DOHH2 (cell line): ENCODE data around the gene PLAAT3.

Source experiments
- H3F3A ChIP-seq: fragments of 200-600 bp; sonication (generic), shearing (Covaris generic); 2 replicates; pipeline ENCODE4 v1.6.0; 2016; ENCODE audit warnings: antibody characterized with exemption, mild to moderate bottlenecking; ENCODE audit not compliant: control insufficient read depth, insufficient read depth
- H3K27ac ChIP-seq: fragments of 200-600 bp; sonication (generic); 2 replicates; pipeline ENCODE4 v1.5.1; 2014; ENCODE audit warnings: low read depth, mild to moderate bottlenecking, low read length, moderate library complexity
- H3K27me3 ChIP-seq: fragments of 200-600 bp; sonication (generic); 2 replicates; pipeline ENCODE4 v1.6.1; 2014; ENCODE audit warnings: mild to moderate bottlenecking, low read length, mixed read lengths; ENCODE audit not compliant: control insufficient read depth
- H3K36me3 ChIP-seq: fragments of 200-600 bp; sonication (generic); 2 replicates; pipeline ENCODE4 v1.6.1; 2014; ENCODE audit warnings: mild to moderate bottlenecking, low read length, moderate library complexity, mixed read lengths; ENCODE audit not compliant: control insufficient read depth
- H3K4me1 ChIP-seq: fragments of 200-600 bp; sonication (generic); 2 replicates; pipeline ENCODE4 v1.6.1; 2014; ENCODE audit warnings: mild to moderate bottlenecking, low read length, mixed read lengths; ENCODE audit not compliant: control insufficient read depth
- H3K4me2 ChIP-seq: fragments of 200-600 bp; sonication (generic); 2 replicates; pipeline ENCODE4 v1.6.0; 2014; ENCODE audit warnings: mild to moderate bottlenecking, low read length, moderate library complexity
- H3K4me3 ChIP-seq: fragments of 200-600 bp; sonication (generic); 2 replicates; pipeline ENCODE4 v1.5.1; 2014; ENCODE audit warnings: mild to moderate bottlenecking, low read length, mixed read lengths
- H3K79me2 ChIP-seq: fragments of 200-600 bp; sonication (generic); 2 replicates; pipeline ENCODE4 v1.6.1; 2014; ENCODE audit warnings: mild to moderate bottlenecking, low read length, mixed read lengths; ENCODE audit not compliant: control insufficient read depth
- H3K9me2 ChIP-seq: fragments of 200-600 bp; sonication (generic); replicated peaks from 2 replicates; pipeline ENCODE4 v1.6.1; 2014; ENCODE audit warnings: mild to moderate bottlenecking, low read length, mixed read lengths; ENCODE audit not compliant: control insufficient read depth
- H3K9me3 ChIP-seq: fragments of 200-600 bp; sonication (generic); 2 replicates; pipeline ENCODE4 v1.6.1; 2014; ENCODE audit warnings: antibody characterized with exemption, low read length, mixed read lengths; ENCODE audit not compliant: control insufficient read depth, insufficient read depth
- H4K20me1 ChIP-seq: fragments of 200-600 bp; sonication (generic); 2 replicates; pipeline ENCODE4 v1.6.0; 2014; ENCODE audit warnings: low read depth, mild to moderate bottlenecking, antibody characterized with exemption, low read length, moderate library complexity; ENCODE audit not compliant: control insufficient read depth, insufficient read depth
- EZH2phosphoT487 ChIP-seq: fragments of 200-600 bp; sonication (generic); IDR thresholded peaks from 2 replicates; pipeline ENCODE4 v1.6.1; 2017; ENCODE audit warnings: borderline replicate concordance, mild to moderate bottlenecking, antibody characterized with exemption, low read length, moderate library complexity, mixed read lengths

PLAAT3 gene

DNA sequence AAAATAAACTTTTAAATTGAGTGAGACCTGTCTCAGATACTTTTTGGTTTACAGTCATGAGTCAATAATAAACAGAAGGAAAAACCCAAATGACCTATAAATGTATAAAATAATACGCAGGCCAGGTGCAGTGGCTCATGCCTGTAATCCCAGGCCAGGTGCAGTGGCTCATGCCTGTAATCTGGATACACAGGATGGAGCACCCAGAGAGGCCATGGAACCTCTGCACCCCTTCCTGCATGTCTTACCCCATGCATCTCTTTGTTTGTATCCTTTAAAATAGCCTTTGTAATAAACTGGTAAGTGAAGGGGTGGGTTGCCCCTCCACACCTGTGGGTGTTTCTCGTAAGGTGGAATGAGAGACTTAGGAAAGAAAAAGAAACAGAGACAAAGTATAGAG is 86.6 kb downstream of the PLAAT3 start:
- H3K79me2 ChIP-seq: no peaks in the 10 kb centered on the region
- no peaks in the 10 kb centered on the region for H3K27me3 ChIP-seq
- H3K27ac ChIP-seq: no peak overlapping the region
- H3K36me3 ChIP-seq: no peaks in the 10 kb centered on the region
- H3K9me3 ChIP-seq: peaks cover 3% of the 10 kb centered on the region; the same call in 1 of the 2 replicates
- TF ChIP-seq EZH2phosphoT487: no peak
- H3K4me1 ChIP-seq: peaks cover 12% of the 10 kb centered on the region
- H3F3A ChIP-seq: no peaks in the 10 kb centered on the region
- no peaks in the 10 kb centered on the region for H4K20me1 ChIP-seq
- no peak overlapping the region for H3K4me2 ChIP-seq
- no peak overlapping the region for H3K4me3 ChIP-seq
- no peaks in the 10 kb centered on the region for H3K9me2 ChIP-seq
